Head of caudate nucleus (tissue), 42 donors: ENCODE measurements around the gene OTP.

Source experiments
- DNase-seq, 42 donors: peaks; one replicate each; pipeline versions ENCODE4 v3.0.0 to v3.0.0-alpha.2; 2020 to 2021; ENCODE audit warnings: mixed read lengths in 7 of 42
- intact Hi-C: fragments of 100-400 bp; cut with DNase I; formaldehyde crosslinking; loops from one replicate; pipeline ENCODE4 v1.15.0; 2022

OTP gene

DNA sequence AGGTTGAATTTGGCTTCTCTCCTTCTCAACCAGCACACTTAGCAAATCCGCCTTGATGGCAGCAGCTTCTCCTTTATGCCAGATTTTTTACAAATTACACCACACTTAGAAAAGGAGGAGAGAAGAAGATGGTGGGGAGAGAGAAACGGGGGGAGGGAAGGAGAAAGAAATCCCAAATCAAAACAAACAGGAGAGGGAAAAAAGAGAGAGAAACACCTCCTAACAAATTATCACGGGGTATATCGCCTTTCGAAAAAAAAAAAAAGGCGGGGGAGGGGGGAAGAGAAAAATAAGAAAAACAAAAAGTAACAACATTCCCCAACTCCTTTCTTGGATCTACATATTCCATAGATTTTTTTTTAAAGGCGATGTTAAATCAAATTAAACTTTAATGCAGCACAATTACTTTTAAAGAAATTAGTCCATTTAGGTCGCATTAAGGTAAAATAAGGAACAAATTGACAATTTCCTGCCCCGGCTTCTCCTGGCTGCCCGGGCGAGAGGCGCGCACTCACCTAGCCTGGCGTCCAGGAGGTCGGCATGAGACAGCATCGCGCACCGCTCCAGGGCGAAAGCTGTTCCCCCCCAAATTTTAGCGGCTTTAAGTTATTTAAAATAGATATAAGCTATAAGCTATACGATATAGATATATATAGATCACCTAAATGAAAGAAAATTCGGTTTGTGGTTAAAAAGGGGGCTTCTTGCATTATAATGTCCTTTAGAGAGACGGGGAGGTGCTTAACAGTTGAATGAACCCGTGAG, at the start of gene OTP:
OTP (minus strand) TSS at position 716 of the 765 bp plus-strand sequence; CDS start at position 552, 164 bp downstream.
- intact Hi-C loops, result loop anchor here (10.0 kb wide), 1 partner anchor 143 kb away; the partner anchor contains the start of gene WDR41
- no peak for DNase-seq

DNA sequence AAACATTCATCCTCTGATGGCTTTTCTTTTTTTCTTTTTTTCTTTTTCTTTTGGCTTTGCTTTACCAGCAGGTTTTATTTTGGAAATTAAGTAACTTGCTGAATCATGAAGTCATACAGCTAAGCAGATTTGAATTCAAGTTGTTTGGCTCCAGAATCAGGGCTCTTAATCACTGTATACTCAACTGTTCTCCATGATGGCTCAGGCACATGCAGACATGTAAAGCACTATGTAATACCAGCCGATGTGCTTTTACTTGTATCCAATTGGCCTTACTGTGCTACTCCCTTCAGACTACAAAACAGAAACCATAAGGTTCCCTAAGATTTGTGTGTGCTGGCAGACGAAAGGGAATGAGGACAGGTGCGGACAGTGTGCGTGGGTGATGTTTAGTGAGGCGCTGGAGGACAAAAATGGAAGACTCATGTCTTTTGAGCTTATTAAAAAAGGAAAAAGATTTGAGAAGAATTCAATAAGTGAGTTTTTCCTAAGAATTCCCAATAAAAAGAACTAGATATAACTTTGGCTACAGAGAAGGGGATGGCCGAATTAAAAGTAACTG, 44.7 kb upstream of the OTP start:
- DNase-seq, result no peak
- intact Hi-C loops, result no loop called here

DNA sequence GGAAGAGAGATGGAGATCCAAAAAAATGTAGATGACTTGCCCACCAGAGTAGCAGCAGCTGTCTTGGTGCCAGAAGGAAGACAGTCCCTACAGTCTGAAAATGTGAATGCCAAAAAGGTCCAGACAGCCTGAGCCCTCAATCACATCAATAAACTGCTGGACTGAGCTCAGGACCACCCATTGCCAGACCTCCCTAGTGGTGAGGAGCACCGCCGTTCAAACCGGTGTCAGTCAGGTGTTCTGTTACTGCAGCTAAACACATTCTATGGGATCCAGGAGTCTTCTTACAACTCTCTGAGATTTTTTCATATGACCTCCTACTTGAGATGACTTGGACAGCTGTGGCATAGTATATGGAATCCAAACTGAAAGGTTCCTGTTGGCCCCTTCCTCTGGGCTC, 32.0 kb upstream of the OTP start:
- intact Hi-C loops, result no loop called here
- DNase-seq, result no peak

DNA sequence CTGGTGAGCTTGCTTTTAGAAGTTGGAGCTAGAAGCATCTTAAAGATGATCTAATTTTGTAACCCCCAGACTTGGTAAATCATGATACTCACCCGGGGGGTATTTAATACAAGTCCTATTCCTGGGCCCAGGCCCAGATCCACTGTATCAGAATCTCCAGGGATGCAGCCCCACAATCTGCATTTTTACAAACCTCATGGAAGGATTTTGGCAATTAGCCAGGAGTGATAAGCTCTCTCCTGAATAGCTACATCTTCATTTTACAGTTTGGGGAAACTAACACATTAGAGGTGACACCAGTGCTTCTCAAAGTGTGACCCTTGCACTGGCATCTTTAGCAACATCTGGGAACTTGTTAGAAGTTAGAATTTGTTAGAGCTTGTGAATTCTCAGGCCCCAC, 31.2 kb upstream of the OTP start:
- no peak for DNase-seq
- intact Hi-C loops, result no loop called here

DNA sequence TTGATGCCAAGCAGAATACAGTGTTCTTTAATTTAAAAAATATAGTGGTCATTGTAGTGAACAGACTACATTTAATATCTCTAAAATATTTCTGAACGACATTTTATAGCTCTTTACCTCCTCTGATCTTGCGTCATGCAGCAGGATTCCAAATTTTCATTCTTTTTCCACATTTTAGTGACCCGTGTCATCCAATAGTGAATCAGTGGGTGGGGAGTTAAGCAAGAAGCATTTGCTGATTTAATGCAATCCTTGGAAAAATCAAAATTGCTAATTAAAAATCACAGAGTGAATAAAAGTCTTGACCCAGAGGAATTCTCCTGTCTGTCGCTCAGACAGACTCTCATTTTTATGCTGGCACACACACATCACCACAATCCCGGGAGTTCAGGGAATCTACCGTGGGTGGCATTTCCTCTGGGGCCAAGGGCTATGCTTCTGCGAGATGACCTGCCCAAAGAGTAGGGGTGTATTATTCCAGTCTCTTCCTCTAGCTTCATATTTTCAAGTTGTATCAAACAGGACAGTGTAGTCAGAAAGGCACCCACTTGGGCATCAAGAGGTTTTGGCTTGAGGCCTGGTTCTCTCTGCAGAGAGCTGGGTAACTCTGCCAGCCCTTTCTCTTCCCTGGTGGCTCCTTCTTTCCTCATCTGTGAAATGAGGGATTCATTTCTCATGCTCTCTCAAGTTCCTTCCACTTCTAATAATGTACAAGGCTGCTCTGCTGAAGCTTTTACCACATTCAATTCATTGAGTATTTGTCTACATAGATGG, 24.8 kb upstream of the OTP start:
- intact Hi-C loops, result no loop called here
- no peak for DNase-seq

DNA sequence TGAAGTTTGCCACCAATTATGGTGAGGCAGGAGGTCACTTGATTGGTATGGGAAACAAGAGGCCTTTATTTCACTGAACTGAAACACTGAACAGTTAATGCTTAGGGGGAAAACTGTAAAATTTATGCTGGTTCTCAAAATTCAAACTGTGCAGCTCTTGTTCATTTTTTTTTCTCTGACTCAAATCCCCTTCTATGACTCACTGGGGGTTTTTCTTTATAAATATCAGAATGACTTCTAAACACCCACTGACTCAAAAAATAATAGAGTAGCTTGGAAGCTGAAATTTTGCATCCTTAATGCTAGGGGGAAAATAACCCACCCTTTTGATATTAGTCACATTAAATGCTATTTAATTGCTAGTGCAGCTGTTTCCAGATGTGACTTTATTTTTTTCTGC, 24.1 kb upstream of the OTP start:
- intact Hi-C loops, result no loop called here
- no peak for DNase-seq

DNA sequence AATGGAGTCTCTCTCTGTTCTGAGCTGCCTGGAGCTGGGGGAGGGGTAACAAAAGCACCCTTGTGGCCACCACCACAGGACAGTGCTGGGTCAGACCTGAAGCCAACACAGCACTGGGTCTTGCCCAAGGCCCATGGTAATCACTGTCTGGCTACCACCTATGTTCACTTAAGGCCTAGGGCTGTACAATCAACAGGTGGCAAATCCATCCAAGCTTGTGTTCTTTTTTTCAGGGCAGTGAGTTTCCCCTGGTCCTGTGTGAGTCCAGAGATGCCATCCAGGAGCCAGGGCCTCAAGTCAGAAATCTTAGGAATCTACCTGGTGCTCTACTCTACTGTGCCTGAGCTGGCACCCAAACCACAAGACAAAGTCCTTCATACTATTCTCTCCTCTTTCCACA, 20.1 kb upstream of the OTP start:
- intact Hi-C loops, result no loop called here
- DNase-seq, result no peak

DNA sequence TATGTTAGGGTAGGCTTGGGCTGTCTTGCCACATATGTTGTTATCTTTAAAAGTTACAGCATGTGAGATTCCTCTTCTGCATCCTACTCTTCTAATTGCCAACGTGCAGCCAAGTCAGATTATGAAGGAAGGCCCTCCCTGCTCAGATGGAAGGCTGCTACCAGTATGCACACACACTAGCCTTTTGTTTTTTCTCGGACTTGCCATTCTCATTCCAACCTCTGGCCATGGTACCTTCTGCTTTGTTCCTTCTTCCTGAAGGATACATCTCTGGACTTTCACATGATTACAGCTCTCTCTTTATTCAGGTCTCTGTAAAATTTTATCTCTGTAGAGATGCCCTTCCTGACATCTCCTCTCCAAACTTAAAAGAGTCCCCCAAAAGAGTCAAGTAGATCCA, 12.8 kb upstream of the OTP start:
- no peak for DNase-seq
- intact Hi-C loops, result no loop called here

DNA sequence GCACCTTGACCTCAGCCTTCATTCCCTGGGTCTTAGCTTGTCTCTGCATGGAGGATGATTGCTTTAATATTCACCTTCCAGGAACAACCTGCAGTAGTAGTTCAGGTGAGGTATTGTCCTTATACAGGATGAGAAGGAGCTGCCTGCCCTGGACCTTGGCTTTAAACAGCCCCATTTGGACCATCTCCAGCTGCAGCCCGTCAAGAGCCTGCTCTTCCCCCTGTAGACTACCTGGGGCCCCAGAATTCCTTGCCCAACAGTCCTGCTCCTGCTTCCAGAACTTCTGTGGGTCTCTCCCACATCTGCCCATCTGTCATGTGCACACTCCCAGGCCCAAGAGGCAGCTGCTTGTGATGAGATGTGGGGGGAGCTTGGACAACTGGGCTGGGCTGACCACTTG, 12.2 kb upstream of the OTP start:
- DNase-seq, result no peak
- intact Hi-C loops, result no loop called here

DNA sequence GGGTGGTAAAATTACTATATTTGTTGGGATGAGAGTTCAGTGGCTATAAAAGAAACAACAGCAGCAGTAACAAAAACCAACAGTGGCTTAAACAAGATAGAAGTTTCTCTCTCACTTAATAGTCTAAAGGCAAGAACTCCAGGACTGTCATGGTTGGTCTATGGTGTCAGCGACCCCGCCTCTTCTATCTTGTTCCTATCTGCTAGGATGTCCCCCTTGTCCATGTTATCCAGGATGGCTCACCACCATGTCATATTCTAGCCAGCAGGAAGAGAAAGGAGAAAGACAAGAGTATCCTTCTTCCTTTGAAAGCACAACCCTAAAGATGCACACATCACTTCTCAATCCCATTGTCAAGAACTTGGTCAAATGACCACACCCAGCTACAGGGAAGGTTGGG, 11.3 kb upstream of the OTP start:
- DNase-seq, result no peak
- intact Hi-C loops, result loop anchor here (5.0 to 10.0 kb wide), 3 partner anchors 128 to 345 kb away; partner anchors contain the start of gene TBCA

DNA sequence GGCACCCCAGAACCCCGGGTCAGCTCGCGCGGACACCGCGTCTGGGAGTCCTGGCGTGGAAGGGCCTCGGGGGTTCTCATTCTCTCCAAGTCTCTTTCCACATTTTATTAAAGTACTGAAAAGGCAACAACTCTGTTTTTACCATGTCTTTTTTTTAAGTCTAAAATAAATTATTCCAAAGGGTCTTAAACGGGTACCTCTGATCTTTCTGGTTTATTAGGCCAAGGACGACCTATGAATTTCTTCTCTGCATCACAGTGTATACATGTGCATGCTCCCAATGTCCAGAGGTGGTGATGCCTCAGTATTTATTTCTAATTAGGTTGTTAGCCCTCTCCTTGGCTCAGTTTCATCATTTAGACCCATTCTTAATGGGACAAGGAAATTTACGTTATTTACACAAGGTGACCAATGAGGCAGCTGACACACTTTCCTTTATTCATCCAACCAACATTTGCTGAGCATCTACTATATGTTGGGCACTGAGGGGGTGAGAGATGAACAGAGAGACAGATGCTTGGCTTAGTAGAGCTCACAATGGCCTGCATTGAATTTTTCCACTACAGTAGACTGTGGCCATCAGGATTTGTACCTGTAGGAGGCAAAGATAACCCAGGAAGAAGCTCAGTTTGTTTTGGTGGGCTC, 7.6 kb upstream of the OTP start:
- DNase-seq, result no peak
- intact Hi-C loops, result loop anchor here (5.0 to 10.0 kb wide), 3 partner anchors 131 to 349 kb away; partner anchors contain the start of gene TBCA

DNA sequence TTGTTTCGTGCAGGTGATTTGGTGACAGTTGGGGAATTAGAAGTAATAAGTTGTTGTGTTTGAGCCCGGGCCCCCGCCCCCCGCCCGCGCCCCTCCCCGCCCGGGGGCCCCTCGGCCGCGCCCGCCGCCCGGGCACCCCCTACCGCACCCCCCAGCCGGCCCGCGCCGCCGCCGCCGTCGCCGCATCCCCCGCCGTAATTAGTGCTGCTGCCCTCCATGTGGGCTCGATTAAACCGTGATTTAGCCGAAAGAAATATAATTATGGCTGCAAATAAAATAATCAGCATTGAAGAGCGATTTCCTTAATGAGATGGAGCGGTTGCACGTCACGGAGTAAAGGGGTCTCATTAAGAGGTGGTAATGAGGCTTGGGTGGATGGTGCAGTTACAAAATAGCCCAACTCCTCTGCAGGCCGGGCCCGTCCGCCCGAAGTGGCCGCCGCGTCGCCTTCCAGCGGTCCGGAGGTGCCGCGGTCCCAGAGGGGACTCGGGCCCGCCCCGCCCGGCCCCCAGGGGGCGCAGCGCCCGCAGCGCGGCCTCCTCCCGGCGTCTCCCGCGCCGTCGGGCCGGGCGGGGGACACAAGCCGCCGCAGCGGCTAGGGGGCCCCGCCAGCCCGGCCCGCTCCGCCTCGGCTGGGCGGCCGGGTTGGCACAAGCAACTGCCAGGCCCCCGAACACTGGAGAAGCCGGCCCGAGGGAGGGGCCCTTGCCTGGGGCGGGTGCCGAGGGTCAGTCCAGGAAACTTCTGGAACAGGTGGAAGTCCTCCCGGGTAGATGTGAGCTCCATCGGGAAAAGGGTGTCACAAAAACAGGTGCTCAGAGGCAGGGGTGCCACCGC, 6.9 kb upstream of the OTP start:
- intact Hi-C loops, result loop anchor here (5.0 to 10.0 kb wide), 3 partner anchors 132 to 349 kb away; partner anchors contain the start of gene TBCA
- DNase-seq, result peak in 30 of 42 donors; percentile 13 to 72 (median 44)

DNA sequence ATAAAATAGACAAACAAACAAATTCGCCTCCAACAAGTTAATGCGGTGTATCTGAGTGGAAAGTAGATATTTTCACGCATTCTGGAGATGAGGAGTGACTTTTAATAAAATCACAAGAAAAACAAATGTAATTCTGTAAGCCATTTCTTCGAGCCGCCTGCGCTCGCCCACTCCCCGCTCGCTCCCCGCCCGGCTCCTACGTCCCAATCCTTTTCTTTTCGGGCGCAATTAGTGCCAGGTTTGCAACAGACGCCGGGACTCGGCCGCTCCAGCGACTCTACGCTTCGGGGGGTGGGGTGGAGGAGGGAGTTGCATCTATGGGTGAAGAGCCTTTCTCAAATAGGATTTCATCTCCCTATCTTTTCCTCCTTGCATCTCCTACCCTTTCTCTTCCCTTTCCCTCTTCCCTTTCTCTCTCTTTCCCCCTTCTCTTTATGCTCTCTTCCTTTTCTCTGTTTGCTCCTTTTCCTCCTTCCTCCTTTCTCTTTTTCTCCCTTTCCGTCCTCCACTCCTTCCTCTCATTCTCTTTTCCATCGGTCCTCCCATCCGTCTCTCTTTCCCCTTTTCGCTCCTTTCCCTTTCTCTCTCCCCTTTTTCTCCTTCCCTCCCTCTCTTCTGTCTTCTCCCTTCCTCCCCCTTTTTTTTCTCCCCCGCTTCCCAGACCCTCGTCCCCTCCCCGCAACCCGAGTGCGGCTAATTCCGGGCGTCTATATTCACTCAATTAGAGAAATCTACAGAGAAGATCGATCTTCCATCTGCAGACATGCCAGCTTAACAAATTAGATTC, 6.1 kb upstream of the OTP start:
- intact Hi-C loops, result loop anchor here (5.0 to 10.0 kb wide), 3 partner anchors 133 to 350 kb away; partner anchors contain the start of gene TBCA

DNA sequence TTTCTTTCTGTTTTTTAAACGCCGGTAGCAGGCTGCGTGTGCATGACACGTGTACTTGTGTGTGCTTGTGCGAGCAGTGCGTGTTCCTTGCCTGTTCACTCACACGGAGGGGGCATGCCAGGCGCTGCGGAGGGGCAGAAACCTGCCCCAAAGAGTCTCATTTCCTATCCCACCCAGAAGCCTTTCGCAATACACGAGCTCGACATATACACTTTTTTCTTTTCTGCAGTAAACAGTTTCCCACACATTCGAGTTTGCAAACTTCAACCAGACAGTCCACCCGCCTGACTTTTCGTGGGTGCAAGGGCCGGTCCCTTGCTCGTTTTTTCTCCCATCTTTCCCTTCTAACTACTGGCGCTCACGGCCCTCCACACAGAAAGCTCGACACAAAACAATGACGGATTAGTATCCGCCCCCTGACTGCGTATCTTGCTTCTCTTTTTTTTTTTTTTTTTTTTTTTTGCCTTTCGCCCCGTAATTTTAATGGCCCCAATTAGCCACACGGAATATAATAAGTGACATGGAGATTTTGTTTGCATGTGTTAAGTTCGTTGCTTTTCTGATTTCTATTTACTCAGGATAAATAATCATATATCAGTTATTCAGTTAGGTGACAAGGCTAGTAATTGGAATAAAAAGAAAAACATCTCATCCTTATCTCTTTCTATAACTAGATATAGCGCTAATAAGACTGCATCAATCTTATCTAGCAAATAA, 5.3 kb upstream of the OTP start:
- no peak for DNase-seq
- intact Hi-C loops, result loop anchor here (10.0 kb wide), 2 partner anchors 201 to 351 kb away; no protein-coding TSS in a partner anchor

More for the DNA sequence above, 6.1 kb upstream of the OTP start:
- DNase-seq, result no peak

DNA sequence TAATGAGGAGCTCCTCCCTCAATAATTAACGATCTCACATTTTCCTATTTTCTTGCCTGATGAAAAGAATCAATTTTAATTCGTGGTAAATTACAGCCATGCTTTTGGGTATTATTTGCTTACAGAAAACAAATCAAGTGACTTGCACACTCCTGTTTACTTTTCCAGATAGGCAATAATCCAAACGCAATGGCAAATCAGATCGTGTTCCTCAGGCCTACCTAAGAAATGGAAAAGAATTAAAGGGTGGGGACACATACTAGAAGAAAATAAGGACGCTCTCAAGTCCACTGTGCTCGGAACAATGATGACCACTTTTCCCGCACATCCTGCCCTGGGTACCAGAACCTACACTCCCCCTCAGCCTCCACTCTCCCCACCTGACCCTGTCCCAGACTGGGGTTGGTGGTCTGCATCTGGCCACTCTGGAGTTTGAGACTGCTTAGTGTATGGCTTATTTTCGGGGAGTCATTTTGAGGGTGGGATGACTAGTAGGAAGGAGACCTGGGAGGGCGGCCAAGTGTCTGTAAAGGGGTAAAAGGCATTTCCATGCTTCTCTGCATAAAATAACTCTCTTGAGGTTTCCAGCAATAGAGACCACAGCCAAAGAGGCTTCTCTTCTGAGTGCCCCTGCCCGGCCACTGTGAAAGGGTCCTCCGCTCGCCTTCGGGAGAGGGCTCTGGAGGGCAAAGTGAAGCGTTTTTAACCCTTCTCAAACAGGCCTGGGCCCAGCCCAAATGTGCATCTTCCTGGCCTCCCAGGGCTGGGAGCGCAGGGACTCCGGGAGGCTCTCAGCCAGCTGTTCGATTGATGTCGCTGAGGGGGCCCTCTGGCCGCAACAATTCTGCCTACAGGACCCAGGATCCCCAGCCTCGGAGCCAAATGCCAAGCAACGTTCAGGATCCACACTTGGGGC, 4.5 kb upstream of the OTP start:
- intact Hi-C loops, result loop anchor here (10.0 kb wide), 2 partner anchors 202 to 352 kb away; no protein-coding TSS in a partner anchor
- DNase-seq, result no peak
